Measurements from ENCODE around the gene ME2.

Gene ME2

DNA sequence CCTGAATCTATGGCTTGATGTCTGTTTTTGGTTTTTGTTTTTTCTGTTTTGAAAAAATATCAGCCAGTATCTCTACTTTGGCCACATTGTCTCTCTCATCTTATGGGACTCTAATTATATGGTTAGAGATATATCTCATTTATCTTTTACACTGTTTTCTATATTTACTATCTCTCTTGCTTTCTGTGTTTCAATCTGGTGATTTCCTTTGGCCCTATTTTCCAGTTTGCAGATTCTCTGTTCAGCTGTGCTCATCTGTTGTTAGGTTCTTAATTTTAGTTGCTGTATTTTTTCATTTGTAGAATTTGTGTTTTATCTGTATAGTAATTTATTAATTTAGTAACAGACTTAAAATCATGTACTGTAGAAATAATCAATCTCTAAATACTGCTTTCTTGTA lies 47.6 kb downstream of the ME2 start:
- peaks cover 89% of the 10 kb centered on the region for H3K36me3 ChIP-seq
- H3K4me3 ChIP-seq (ENCODE audit: low read depth in 1 of 2, low read length in 1 of 2), result no peak overlapping the region
- no peaks in the 10 kb centered on the region for H3K4me1 ChIP-seq (ENCODE audit: control insufficient read depth in 1 of 2, insufficient read depth in 1 of 2, low read depth in 1 of 2, low read length in 1 of 2)

DNA sequence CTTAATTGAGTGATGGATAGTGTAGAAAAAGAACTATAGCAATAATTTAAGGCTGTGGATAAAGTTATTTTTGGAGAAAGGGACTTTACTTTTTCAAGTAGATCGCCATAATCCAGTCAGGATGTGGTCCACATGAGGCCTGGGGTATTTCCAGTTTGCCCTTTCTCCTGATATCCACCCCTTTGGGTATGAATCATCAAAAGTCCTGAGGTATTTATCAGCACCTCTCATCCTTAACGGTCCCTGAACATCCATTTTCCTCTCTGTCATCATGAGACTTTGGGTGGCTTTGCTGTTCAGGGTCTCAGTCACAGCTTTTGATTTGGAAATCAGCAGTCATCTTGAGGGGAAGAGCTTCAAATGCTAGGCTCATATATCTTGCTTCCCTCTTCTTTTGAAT lies 49.6 kb downstream of the ME2 start:
- TF ChIP-seq, protein P1, sequence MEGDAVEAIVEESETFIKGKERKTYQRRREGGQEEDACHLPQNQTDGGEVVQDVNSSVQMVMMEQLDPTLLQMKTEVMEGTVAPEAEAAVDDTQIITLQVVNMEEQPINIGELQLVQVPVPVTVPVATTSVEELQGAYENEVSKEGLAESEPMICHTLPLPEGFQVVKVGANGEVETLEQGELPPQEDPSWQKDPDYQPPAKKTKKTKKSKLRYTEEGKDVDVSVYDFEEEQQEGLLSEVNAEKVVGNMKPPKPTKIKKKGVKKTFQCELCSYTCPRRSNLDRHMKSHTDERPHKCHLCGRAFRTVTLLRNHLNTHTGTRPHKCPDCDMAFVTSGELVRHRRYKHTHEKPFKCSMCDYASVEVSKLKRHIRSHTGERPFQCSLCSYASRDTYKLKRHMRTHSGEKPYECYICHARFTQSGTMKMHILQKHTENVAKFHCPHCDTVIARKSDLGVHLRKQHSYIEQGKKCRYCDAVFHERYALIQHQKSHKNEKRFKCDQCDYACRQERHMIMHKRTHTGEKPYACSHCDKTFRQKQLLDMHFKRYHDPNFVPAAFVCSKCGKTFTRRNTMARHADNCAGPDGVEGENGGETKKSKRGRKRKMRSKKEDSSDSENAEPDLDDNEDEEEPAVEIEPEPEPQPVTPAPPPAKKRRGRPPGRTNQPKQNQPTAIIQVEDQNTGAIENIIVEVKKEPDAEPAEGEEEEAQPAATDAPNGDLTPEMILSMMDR (IDR thresholded peaks at IDR 0.05), result no peak
- Histone ChIP-seq H3K27ac (no peak overlapping the region), H3K9me3 (no peaks in the 10 kb centered on the region), H3K4me3 (ENCODE audit: low read depth in 1 of 2, low read length in 1 of 2) (no peak overlapping the region), H3K4me1 (ENCODE audit: control insufficient read depth in 1 of 2, insufficient read depth in 1 of 2, low read depth in 1 of 2, low read length in 1 of 2) (no peaks in the 10 kb centered on the region), H3K27me3 (no peaks in the 10 kb centered on the region), H3K36me3 (peaks cover 86% of the 10 kb centered on the region)

More for the DNA sequence above, 47.6 kb downstream of the ME2 start:
- Histone ChIP-seq H3K9me3 (no peaks in the 10 kb centered on the region), H3K27ac (no peak overlapping the region), H3K27me3 (no peaks in the 10 kb centered on the region)
- TF ChIP-seq, protein P1 (IDR thresholded peaks at IDR 0.05), result no peak

DNA sequence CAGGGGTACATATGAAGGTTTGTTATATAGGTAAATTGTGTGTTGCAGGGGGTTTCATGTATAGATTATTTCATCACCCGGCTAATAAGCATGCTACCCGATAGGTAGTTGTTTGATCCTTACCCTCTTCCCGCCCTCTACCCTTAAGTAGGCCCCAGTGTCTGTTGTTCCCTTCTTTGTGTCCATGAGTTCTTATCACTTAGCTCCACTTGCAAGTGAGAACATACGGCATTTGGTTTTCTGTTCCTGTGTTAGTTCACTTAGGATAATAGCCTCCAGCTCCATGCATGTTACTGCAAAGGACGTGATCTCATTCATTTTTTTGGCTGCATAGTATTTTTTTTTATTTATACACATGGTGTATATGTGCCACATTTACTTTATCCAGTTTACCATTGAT lies 54.8 kb downstream of the ME2 start:
- Histone ChIP-seq H3K9me3 (no peaks in the 10 kb centered on the region), H3K27ac (no peak overlapping the region), H3K27me3 (no peaks in the 10 kb centered on the region), H3K4me3 (ENCODE audit: low read depth in 1 of 2, low read length in 1 of 2) (no peak overlapping the region), H3K36me3 (peaks cover 54% of the 10 kb centered on the region), H3K4me1 (ENCODE audit: control insufficient read depth in 1 of 2, insufficient read depth in 1 of 2, low read depth in 1 of 2, low read length in 1 of 2) (no peaks in the 10 kb centered on the region)
- TF ChIP-seq, protein P1 (IDR thresholded peaks at IDR 0.05), result no peak

DNA sequence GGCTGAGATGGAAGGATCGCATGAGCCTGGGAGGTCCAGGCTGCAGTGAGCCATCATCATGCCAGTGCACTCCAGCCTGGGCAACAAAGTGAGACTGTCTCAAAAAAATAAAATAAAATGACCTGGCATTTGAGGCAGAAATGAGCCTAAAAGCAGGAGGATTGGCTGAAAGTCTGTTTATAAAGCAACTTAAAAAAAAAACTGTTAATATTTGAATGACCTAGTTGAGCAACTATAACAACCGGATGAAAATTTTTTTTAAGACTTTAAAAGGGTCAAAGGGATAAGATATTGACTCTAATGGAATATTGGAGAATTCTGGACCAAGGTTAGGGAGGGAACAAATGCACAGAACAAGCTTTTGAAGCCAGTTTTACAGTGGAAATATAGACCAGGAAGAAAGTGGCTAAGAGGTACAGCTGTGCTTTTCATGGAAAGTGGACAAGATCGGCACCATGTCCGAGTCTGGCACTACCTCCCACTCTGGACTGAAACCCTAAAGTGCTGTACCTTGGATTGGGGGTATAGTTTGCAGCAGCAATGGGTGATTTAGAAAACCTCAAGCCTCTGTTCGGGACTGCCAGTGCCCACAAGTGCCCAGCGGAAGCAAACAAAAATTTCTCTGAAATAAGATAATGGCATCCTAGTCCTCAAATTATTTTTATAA lies 55.8 kb downstream of the ME2 start:
- Histone ChIP-seq H3K27ac (no peak overlapping the region), H3K9me3 (no peaks in the 10 kb centered on the region), H3K4me3 (ENCODE audit: low read depth in 1 of 2, low read length in 1 of 2) (no peak overlapping the region), H3K4me1 (ENCODE audit: control insufficient read depth in 1 of 2, insufficient read depth in 1 of 2, low read depth in 1 of 2, low read length in 1 of 2) (no peaks in the 10 kb centered on the region), H3K36me3 (peaks cover 47% of the 10 kb centered on the region), H3K27me3 (no peaks in the 10 kb centered on the region)
- TF ChIP-seq, protein P1 (IDR thresholded peaks at IDR 0.05), result no peak

DNA sequence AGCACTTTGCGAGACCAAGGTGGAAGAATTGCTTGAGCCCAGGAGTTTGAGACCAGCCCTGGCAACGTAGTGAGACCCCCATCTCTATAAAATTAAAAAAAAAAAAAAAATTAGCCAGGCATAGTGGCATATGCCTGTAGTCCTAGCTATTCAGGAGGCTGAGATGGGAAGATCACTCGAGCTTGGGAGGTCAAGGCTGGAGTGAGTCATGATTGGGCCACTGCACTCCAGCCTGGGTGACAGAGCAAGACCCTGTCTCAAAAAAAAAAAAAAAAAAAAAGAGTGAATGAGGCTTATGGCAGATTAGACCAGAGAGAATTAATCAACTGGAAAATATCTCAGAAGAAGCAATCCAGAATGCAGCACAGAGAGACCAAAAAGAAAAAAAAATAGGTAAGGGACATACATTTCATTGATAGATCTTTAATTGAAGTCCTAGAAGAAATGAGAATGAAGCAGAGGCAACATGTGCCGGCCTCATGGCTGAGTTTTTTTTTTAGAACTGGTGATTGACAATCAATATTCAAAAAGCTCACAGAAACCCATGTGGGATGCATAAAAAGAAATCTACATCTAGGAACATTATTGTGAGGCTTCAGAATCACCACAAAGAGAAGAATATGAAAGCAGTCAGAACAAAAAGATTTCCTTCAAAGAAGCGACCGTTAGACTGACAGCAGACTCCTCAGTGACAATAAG lies 56.7 kb downstream of the ME2 start:
- Histone ChIP-seq H3K9me3 (no peaks in the 10 kb centered on the region), H3K4me1 (ENCODE audit: control insufficient read depth in 1 of 2, insufficient read depth in 1 of 2, low read depth in 1 of 2, low read length in 1 of 2) (no peaks in the 10 kb centered on the region), H3K4me3 (ENCODE audit: low read depth in 1 of 2, low read length in 1 of 2) (no peak overlapping the region), H3K27ac (no peak overlapping the region), H3K27me3 (no peaks in the 10 kb centered on the region), H3K36me3 (peaks cover 47% of the 10 kb centered on the region)
- TF ChIP-seq, protein P1 (IDR thresholded peaks at IDR 0.05), result no peak

Data from neutrophil (primary cell).